OCI-LY3 (cell line): ENCODE measurements around the gene SLC8A1.

Source experiments
- H2AFZ ChIP-seq: fragments of 200-600, 300-600 bp; shearing (Covaris generic); 2 replicates; pipeline ENCODE4 v1.6.0; 2014; ENCODE audit warnings: antibody characterized with exemption, low read depth, low read length
- H3K27ac ChIP-seq: fragments of 200-600, 300-600 bp; sonication (generic); 2 replicates; pipeline ENCODE4 v1.5.1; 2014; ENCODE audit warnings: mild to moderate bottlenecking, low read length, moderate library complexity, mixed read lengths
- H3K27me3 ChIP-seq: fragments of 200-600, 300-600 bp; sonication (generic); 2 replicates; pipeline ENCODE4 v1.6.1; 2014; ENCODE audit warnings: low read depth, low read length, mixed read lengths
- H3K36me3 ChIP-seq: fragments of 200-600, 300-600 bp; sonication (generic); replicated peaks from 2 replicates; pipeline ENCODE3; 2014; ENCODE audit warnings: low read depth, low read length, mixed read lengths
- H3K4me1 ChIP-seq: fragments of 300-600, 200-600 bp; sonication (generic); 2 replicates; pipeline ENCODE4 v1.6.1; 2014; ENCODE audit warnings: low read length, mixed read lengths
- H3K4me2 ChIP-seq: fragments of 200-600, 300-600 bp; sonication (generic); 2 replicates; pipeline ENCODE4 v1.6.1; 2014; ENCODE audit warnings: low read length, mixed read lengths
- H3K4me3 ChIP-seq: fragments of 300-600, 200-600 bp; sonication (generic); 2 replicates; pipeline ENCODE4 v1.5.1; 2014; ENCODE audit warnings: antibody characterized with exemption, mild to moderate bottlenecking, low read length, moderate library complexity
- H3K79me2 ChIP-seq: fragments of 300-600, 200-600 bp; shearing (Covaris generic); 2 replicates; pipeline ENCODE4 v1.6.1; 2014; ENCODE audit warnings: mild to moderate bottlenecking, low read length, mixed read lengths
- H3K9ac ChIP-seq: fragments of 300-600, 200-600 bp; shearing (Covaris generic); 2 replicates; pipeline ENCODE4 v1.6.0; 2014; ENCODE audit warnings: mild to moderate bottlenecking, low read length, moderate library complexity
- H3K9me3 ChIP-seq: fragments of 200-600, 300-600 bp; shearing (Covaris generic); 2 replicates; pipeline ENCODE4 v1.6.1; 2014; ENCODE audit warnings: low read length, mixed read lengths; ENCODE audit not compliant: insufficient read depth
- H4K20me1 ChIP-seq: fragments of 200-600, 300-600 bp; sonication (generic); 2 replicates; pipeline ENCODE4 v1.6.1; 2016; ENCODE audit warnings: low read length, mixed read lengths; ENCODE audit not compliant: insufficient read depth
- EZH2phosphoT487 ChIP-seq: fragments of 200-600 bp; shearing (Covaris generic); IDR thresholded peaks from 2 replicates; pipeline ENCODE4 v1.6.1; 2018; ENCODE audit warnings: antibody characterized with exemption, mixed run types, low read depth
- TF ChIP-seq, protein P1 (sequence below): fragments of 200-600, 300-600 bp; sonication (generic); IDR thresholded peaks from 2 replicates; pipeline ENCODE4 v1.5.1; 2014; ENCODE audit warnings: antibody characterized with exemption, low read length, low read depth

Gene SLC8A1

DNA sequence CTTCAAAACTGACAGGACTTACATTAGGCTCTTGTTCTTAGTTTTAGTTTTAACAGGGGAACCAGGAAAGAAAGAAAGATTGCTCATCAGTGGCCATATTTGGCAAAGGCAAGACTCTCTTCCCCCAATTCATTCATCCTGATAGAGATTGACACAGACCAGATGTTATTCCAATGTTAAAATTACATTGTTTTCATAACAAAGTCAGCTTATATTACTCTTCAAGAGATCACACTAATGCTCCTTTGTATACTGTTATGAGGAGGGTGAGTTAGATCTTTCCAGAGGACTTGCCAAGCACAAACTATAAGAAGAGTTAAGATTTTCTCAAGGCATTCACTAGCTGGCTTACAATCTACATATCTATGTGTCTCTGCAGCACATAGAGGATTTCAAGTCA is 252.1 kb downstream of the SLC8A1 start:
- H3K79me2 ChIP-seq = no peaks in the 10 kb centered on the region
- H3K36me3 ChIP-seq = no peaks in the 10 kb centered on the region
- no peaks in the 10 kb centered on the region for H3K9me3 ChIP-seq
- no peak overlapping the region for H2AFZ ChIP-seq
- no peaks in the 10 kb centered on the region for H4K20me1 ChIP-seq
- no peak overlapping the region for H3K4me3 ChIP-seq
- H3K4me1 ChIP-seq = no peaks in the 10 kb centered on the region
- H3K4me2 ChIP-seq = no peak overlapping the region
- H3K9ac ChIP-seq = no peak overlapping the region
- no peaks in the 10 kb centered on the region for H3K27me3 ChIP-seq
- H3K27ac ChIP-seq = no peak overlapping the region
- no peak for TF ChIP-seq EZH2phosphoT487
- TF ChIP-seq, protein P1, sequence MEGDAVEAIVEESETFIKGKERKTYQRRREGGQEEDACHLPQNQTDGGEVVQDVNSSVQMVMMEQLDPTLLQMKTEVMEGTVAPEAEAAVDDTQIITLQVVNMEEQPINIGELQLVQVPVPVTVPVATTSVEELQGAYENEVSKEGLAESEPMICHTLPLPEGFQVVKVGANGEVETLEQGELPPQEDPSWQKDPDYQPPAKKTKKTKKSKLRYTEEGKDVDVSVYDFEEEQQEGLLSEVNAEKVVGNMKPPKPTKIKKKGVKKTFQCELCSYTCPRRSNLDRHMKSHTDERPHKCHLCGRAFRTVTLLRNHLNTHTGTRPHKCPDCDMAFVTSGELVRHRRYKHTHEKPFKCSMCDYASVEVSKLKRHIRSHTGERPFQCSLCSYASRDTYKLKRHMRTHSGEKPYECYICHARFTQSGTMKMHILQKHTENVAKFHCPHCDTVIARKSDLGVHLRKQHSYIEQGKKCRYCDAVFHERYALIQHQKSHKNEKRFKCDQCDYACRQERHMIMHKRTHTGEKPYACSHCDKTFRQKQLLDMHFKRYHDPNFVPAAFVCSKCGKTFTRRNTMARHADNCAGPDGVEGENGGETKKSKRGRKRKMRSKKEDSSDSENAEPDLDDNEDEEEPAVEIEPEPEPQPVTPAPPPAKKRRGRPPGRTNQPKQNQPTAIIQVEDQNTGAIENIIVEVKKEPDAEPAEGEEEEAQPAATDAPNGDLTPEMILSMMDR = no peak

DNA sequence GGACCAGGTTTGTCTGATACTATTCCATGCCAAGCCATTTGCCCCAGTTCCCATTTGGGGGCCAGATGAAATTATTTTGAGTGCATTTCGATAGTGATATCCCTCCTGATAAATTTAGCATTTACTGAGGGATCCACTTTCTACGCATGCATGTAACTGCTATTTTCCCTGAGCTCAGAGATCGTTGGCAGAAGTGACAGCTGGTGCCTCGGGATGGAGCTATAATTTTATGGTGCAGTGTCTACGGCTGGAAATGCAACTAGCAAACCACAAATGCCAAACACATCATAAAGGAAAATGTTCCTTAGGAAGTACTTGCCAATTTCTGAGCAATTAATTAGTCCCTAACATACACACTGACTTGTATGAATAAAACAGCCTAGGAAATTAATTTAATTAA is 254.8 kb downstream of the SLC8A1 start:
- TF ChIP-seq, protein P1 = no peak
- TF ChIP-seq EZH2phosphoT487 = no peak
- no peaks in the 10 kb centered on the region for H4K20me1 ChIP-seq
- H3K27ac ChIP-seq = no peak overlapping the region
- H3K4me1 ChIP-seq = no peaks in the 10 kb centered on the region
- no peak overlapping the region for H3K9ac ChIP-seq
- no peaks in the 10 kb centered on the region for H3K27me3 ChIP-seq
- no peak overlapping the region for H3K4me3 ChIP-seq
- no peaks in the 10 kb centered on the region for H3K9me3 ChIP-seq
- no peak overlapping the region for H3K4me2 ChIP-seq
- H3K36me3 ChIP-seq = no peaks in the 10 kb centered on the region
- no peaks in the 10 kb centered on the region for H3K79me2 ChIP-seq
- no peak overlapping the region for H2AFZ ChIP-seq

DNA sequence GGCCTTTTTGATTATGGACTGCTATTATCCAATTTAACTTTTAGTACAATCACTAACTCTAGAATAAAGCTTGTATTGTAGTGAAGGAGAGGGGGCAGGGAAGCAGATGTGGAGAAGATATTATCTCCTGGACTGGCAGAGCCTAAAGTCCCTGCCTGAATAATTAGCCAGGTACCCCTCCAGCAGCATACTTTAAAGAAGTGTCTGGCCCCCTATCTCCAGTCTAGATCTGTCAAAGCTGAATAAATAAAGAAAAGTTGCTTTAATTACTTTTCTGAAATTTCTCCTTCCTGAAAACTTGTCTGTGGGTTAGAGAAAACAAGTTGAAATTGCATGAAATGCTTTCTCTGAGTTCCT is 258.2 kb downstream of the SLC8A1 start:
- Histone ChIP-seq H3K9me3 (no peaks in the 10 kb centered on the region), H3K79me2 (no peaks in the 10 kb centered on the region), H3K27me3 (0 out of 2 replicates have a peak, but pooled peaks cover 4% of the 10 kb centered on the region), H3K4me3 (no peak overlapping the region), H2AFZ (no peak overlapping the region), H3K27ac (no peak overlapping the region), H3K4me2 (no peak overlapping the region), H3K36me3 (no peaks in the 10 kb centered on the region), H4K20me1 (no peaks in the 10 kb centered on the region), H3K4me1 (no peaks in the 10 kb centered on the region), H3K9ac (no peak overlapping the region)
- TF ChIP-seq, protein P1 = no peak
- no peak for TF ChIP-seq EZH2phosphoT487

DNA sequence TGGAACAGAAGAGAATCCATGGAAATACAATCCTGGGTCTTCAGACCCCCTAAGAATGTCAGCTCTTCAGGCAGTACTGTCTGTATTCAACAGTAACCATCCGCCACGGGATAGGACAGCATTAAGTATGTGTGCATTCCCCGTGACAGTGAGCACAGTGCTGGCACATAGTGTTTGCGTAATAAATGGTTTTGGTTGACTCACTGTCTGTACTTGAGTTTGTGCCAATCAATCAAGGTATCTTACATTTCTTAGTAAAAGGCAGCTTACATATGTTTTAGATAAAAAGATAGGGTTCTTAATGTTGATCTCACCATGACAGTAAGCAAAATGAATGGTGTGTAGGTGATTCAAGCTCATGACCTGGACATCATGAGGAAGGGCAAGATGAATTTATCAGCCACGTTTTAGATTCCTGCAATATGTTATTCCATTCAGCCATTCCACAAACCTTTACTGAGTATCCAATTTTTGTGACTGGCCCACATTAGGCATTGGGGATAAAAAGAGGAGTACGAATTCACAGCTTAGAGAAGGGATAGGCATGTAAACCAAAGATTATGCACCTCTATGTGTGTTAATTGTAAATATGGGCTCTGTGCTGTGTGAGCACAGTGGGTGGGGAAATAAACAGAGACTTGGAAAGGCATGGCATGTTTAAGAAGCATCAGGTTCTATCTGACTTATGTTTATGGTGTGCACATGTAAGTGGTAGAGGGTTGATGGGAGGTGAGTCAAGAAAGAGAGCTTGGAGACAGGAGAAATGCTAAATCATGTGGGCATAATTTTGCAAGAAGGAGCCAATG is 258.8 kb downstream of the SLC8A1 start:
- H3K4me2 ChIP-seq = no peak overlapping the region
- H4K20me1 ChIP-seq = no peaks in the 10 kb centered on the region
- H3K36me3 ChIP-seq = no peaks in the 10 kb centered on the region
- H2AFZ ChIP-seq = no peak overlapping the region
- H3K4me3 ChIP-seq = no peak overlapping the region
- no peak overlapping the region for H3K9ac ChIP-seq
- H3K79me2 ChIP-seq = no peaks in the 10 kb centered on the region
- no peaks in the 10 kb centered on the region for H3K4me1 ChIP-seq
- 0 out of 2 replicates have a peak, but pooled peaks cover 4% of the 10 kb centered on the region for H3K27me3 ChIP-seq
- TF ChIP-seq, protein P1 = no peak
- no peak for TF ChIP-seq EZH2phosphoT487
- no peak overlapping the region for H3K27ac ChIP-seq
- H3K9me3 ChIP-seq = no peaks in the 10 kb centered on the region
